ENCODE measurements around the gene SBK3.

The SBK3 gene

DNA sequence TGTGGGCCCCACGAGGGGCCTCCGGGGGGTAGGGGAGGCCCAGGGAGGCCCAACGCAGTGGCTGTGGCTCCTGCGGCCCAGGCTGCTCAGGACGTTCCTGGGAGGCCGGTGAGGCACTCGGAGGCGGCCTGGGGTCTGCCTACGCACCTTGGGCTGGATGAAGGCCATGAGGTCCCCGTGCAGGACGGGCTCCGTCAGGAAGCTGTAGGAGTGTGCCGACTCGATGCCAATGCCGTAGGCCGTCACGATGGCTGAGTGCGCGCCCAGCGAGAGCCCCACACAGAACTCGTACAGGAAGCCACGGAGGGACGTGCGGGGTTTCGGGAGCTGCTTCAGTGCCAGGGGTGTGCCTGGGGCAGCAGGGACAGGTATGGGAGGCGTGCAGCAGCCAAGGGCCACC, 14.3 kb downstream of the SBK3 start:
- Histone ChIP-seq H3K27me3 (ENCODE audit: control insufficient read depth in 1 of 2, insufficient read depth in 2 of 2, low read length in 2 of 2) (no peaks in the 10 kb centered on the region), H3K9me3 (ENCODE audit: control insufficient read depth in 1 of 2, low read length in 2 of 2) (no peaks in the 10 kb centered on the region), H3K27ac (ENCODE audit: low read depth, low read length) (no peak overlapping the region), H3K36me3 (ENCODE audit: control insufficient read depth in 1 of 2, insufficient read depth in 2 of 2, low read length in 2 of 2) (peaks cover 0 to 2% of the 10 kb centered on the region in 2 donors), H3K9ac (ENCODE audit: low read depth in 1 of 2, low read length in 2 of 2) (no peak overlapping the region), H3K4me3 (ENCODE audit: low read depth in 1 of 2, low read length in 2 of 2) (no peak overlapping the region), H3K4me1 (ENCODE audit: control insufficient read depth in 1 of 2, insufficient read depth in 2 of 2, low read length in 2 of 2) (peaks cover 0 to 10% of the 10 kb centered on the region in 2 donors)

DNA sequence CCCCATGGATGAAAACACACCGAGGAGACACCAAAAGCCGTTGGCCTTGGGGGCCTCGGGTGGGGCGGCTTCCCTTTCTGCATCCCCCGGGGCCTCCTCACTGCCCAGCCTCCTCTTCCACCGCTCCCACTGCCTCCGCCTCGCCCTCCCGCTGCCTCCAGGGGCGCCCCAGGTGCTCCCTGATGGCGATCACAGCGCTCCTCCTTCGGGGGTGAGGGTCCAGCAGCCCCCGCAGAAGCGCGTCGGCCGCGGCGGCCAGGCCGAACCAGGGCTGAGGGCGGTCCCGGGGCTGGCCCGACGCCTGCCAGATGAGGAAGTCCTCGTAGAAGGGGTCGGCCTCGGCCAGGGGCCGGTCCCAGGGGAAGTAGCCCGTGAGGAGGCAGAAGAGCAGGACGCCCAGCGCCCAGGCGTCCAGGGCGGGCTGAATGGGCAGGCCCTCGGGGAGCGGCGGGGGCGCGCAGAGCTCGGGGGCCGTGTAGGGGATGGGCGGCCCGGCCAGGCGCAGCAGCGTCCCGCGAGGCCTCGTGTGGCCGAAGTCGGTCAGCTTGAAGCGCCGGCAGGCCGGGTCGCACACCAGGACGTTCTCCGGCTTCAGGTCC, 15.6 kb downstream of the SBK3 start:
- no peak overlapping the region for H3K9ac ChIP-seq (ENCODE audit: low read depth in 1 of 2, low read length in 2 of 2)
- H3K4me3 ChIP-seq (ENCODE audit: low read depth in 1 of 2, low read length in 2 of 2), result no peak overlapping the region
- no peak overlapping the region for H3K27ac ChIP-seq (ENCODE audit: low read depth, low read length)
- peaks cover 0 to 10% of the 10 kb centered on the region in 2 donors for H3K4me1 ChIP-seq (ENCODE audit: control insufficient read depth in 1 of 2, insufficient read depth in 2 of 2, low read length in 2 of 2)
- no peaks in the 10 kb centered on the region for H3K27me3 ChIP-seq (ENCODE audit: control insufficient read depth in 1 of 2, insufficient read depth in 2 of 2, low read length in 2 of 2)
- peaks cover 0 to 2% of the 10 kb centered on the region in 2 donors for H3K36me3 ChIP-seq (ENCODE audit: control insufficient read depth in 1 of 2, insufficient read depth in 2 of 2, low read length in 2 of 2)
- H3K9me3 ChIP-seq (ENCODE audit: control insufficient read depth in 1 of 2, low read length in 2 of 2), result no peaks in the 10 kb centered on the region

DNA sequence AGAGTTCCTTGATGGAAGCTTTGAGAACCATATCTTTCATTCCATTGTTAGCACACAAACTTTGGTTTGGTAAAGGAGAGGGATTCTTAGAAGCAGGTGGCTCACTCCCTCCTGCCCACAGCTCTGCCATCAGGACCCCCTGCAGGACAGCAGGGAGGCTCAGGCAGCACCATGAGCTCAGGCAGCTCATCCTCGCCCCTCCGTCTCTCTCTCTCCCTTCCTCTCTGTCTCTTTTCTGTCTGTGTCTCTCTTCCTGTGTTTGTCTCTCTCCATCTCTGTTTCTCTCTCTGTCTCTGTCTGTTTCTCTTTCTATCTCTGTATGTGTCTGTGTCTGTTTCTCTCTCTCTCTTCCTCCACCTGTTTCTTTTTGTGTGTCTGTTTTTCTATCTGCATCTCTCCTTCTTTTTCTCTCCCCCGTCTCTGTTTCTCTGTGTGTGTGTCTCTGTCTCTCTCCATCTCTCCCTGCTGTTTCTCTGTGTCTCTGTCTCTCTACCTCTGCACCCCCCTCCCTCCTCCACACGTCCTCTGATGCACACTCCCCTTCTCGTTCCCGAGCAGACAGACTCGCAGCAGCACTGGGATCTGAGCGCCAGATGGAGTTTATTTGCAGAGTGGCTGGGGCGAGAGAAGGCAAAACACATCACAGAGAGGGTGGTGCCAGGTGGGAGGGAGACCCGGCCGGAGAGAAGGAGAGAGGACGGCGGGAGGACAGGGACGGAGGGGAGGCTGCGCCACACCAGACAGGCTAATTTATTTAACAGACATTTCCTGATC, 17.1 kb downstream of the SBK3 start:
- Histone ChIP-seq H3K27me3 (ENCODE audit: control insufficient read depth in 1 of 2, insufficient read depth in 2 of 2, low read length in 2 of 2) (no peaks in the 10 kb centered on the region), H3K36me3 (ENCODE audit: control insufficient read depth in 1 of 2, insufficient read depth in 2 of 2, low read length in 2 of 2) (peaks cover 0 to 2% of the 10 kb centered on the region in 2 donors), H3K4me3 (ENCODE audit: low read depth in 1 of 2, low read length in 2 of 2) (no peak overlapping the region), H3K27ac (ENCODE audit: low read depth, low read length) (no peak overlapping the region), H3K4me1 (ENCODE audit: control insufficient read depth in 1 of 2, insufficient read depth in 2 of 2, low read length in 2 of 2) (peaks cover 0 to 10% of the 10 kb centered on the region in 2 donors), H3K9ac (ENCODE audit: low read depth in 1 of 2, low read length in 2 of 2) (no peak overlapping the region), H3K9me3 (ENCODE audit: control insufficient read depth in 1 of 2, low read length in 2 of 2) (no peaks in the 10 kb centered on the region)

DNA sequence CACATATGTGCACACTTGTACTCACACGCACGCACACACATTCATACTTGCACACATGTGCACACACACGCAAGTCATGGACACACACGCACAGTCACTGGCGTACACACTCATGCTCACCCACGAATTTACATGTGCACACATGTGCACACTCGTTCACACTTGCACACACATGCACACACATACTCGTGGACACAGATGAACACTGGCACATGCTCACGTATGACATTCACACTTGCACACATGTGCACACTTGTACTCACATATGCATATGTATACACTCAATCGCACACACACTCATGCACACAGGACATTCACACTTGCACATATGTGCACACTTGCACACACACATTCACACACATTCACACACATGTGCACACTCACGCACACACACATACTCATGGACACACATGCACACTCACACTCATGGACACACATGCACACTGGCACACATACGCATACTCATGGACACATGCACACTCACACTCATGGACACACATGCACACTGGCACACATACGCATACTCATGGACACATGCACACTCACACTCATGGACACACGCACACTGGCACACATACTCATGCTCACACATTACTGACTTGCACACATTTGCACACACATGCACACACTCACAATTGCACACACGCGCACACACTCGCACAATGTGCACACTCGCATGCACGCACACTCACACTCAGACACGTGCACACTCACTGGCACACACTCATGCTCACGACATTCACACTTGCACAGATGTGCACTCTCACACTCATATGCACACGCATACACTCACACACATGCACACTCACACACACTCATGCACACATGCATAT, 17.9 kb downstream of the SBK3 start:
- Histone ChIP-seq H3K4me3 (ENCODE audit: low read depth in 1 of 2, low read length in 2 of 2) (no peak overlapping the region), H3K9me3 (ENCODE audit: control insufficient read depth in 1 of 2, low read length in 2 of 2) (no peaks in the 10 kb centered on the region), H3K36me3 (ENCODE audit: control insufficient read depth in 1 of 2, insufficient read depth in 2 of 2, low read length in 2 of 2) (peaks cover 0 to 2% of the 10 kb centered on the region in 2 donors), H3K4me1 (ENCODE audit: control insufficient read depth in 1 of 2, insufficient read depth in 2 of 2, low read length in 2 of 2) (peaks cover 0 to 10% of the 10 kb centered on the region in 2 donors), H3K9ac (ENCODE audit: low read depth in 1 of 2, low read length in 2 of 2) (no peak overlapping the region), H3K27me3 (ENCODE audit: control insufficient read depth in 1 of 2, insufficient read depth in 2 of 2, low read length in 2 of 2) (no peaks in the 10 kb centered on the region), H3K27ac (ENCODE audit: low read depth, low read length) (no peak overlapping the region)

DNA sequence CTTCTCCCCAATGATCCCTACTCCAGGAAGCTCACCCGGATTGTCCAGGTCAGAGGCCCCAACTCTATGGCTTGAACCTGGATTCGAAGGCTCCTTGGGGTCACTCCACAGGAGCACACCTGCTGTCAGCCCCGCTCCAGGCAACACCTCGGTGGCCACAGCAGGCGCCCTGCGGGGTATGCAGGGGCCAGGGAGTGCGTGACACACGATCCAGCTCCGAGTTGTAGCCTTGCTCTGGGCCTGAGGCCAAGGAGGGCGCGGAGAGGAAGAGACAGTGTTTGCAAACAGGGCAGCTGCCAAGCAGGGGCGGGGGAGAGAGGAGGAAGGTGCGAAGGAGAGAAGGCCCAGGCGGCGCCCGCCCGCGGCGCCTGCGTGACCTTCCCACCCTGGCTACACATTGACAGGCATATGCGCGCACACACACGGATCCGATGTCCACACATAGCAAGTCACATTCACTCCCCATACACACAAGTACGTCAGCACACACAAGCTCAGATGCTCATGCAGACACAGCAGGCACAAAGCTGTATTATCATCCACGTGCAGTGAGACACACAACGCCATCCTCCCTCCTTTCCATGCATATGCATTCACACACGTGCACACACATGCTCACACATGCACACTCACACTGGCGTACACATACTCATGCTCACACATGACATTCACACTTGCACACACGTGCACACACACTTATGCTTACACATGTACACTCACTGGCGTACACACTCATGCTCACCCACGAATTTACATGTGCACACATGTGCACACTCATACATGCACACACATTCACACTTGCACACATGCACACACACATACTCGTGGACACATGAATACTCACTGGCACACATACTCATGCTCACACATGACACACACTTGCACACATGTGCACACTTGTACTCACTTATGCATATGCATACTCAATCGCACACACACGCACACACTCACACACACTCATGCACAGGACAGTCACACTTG, 18.8 kb downstream of the SBK3 start:
- Histone ChIP-seq H3K4me1 (ENCODE audit: control insufficient read depth in 1 of 2, insufficient read depth in 2 of 2, low read length in 2 of 2) (peaks cover 0 to 10% of the 10 kb centered on the region in 2 donors), H3K9me3 (ENCODE audit: control insufficient read depth in 1 of 2, low read length in 2 of 2) (no peaks in the 10 kb centered on the region), H3K27ac (ENCODE audit: low read depth, low read length) (no peak overlapping the region), H3K27me3 (ENCODE audit: control insufficient read depth in 1 of 2, insufficient read depth in 2 of 2, low read length in 2 of 2) (no peaks in the 10 kb centered on the region), H3K36me3 (ENCODE audit: control insufficient read depth in 1 of 2, insufficient read depth in 2 of 2, low read length in 2 of 2) (peaks cover 0 to 2% of the 10 kb centered on the region in 2 donors), H3K9ac (ENCODE audit: low read depth in 1 of 2, low read length in 2 of 2) (no peak overlapping the region), H3K4me3 (ENCODE audit: low read depth in 1 of 2, low read length in 2 of 2) (no peak overlapping the region)

DNA sequence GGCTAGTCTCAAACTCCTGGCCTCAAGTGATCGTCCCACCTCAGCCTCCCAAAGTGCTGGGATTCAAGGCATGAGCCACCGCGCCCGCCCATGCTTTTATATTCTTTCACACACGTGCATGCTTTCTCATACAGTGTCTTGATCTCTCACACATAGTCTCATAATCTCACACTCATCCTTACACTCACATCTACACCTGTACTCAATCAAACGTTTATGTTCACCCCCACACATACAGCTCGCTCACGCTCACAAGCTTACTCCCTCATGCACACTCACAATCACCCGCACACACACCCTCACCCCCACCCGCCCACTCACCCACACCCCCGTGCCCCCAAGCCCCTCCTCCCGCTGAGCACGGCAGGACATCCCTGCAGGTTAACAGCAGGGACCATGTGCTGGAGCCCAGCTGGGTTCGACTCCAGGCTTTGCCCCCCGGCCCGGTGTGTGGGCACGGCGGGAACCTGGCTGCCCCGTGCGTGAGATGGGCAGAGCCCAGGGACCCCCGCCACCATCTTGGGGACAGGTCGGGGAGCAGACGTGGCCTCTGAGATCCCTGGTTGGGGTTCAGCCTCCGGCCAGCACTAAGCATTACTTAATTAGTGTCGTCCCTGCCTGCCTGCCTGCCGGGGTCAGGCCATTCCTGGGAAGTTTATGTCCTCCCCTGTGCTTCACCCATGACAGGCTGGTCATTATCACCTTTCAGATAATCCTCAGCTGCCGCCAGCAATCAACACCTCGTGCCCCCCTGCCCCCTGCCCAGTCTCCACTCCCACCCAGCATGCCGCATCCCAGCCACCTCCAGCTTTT, 19.8 kb downstream of the SBK3 start:
- peaks cover 0 to 2% of the 10 kb centered on the region in 2 donors for H3K36me3 ChIP-seq (ENCODE audit: control insufficient read depth in 1 of 2, insufficient read depth in 2 of 2, low read length in 2 of 2)
- no peak overlapping the region for H3K9ac ChIP-seq (ENCODE audit: low read depth in 1 of 2, low read length in 2 of 2)
- H3K9me3 ChIP-seq (ENCODE audit: control insufficient read depth in 1 of 2, low read length in 2 of 2), result no peaks in the 10 kb centered on the region
- no peak overlapping the region for H3K27ac ChIP-seq (ENCODE audit: low read depth, low read length)
- H3K4me1 ChIP-seq (ENCODE audit: control insufficient read depth in 1 of 2, insufficient read depth in 2 of 2, low read length in 2 of 2), result peaks cover 0 to 10% of the 10 kb centered on the region in 2 donors
- no peaks in the 10 kb centered on the region for H3K27me3 ChIP-seq (ENCODE audit: control insufficient read depth in 1 of 2, insufficient read depth in 2 of 2, low read length in 2 of 2)
- no peak overlapping the region for H3K4me3 ChIP-seq (ENCODE audit: low read depth in 1 of 2, low read length in 2 of 2)

DNA sequence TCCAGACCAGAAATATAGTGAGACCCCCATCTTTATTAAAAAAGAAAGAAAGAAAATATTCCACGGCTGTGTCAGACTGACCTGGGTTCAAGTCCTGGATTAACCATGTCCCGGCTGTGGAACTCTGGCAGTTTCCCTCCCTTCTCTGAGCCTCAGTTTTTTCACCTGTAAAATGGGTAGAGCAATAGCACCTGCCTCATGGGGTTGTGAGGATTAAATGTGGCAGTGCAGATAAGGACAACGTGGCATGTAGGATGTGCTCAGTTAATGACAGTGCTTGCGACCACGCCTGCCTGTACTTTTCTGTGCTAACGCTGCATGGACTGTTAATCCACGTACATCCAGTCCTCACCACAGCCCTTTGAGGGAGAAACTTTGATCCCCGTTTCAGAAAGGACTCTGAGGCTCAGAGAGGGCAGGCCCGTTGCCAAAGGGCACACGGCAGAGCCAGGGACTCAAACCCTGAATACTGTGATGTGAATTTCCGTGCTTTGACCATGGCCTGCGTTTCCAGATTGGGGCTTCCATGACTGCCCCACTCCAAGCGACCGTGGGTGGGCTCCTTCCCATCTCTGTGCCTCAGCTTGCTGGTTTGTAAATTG, 24.6 kb downstream of the SBK3 start:
- H3K4me3 ChIP-seq (ENCODE audit: low read depth in 1 of 2, low read length in 2 of 2), result no peak overlapping the region
- H3K36me3 ChIP-seq (ENCODE audit: control insufficient read depth in 1 of 2, insufficient read depth in 2 of 2, low read length in 2 of 2), result no peaks in the 10 kb centered on the region
- no peaks in the 10 kb centered on the region for H3K27me3 ChIP-seq (ENCODE audit: control insufficient read depth in 1 of 2, insufficient read depth in 2 of 2, low read length in 2 of 2)
- no peak overlapping the region for H3K27ac ChIP-seq (ENCODE audit: low read depth, low read length)
- H3K9ac ChIP-seq (ENCODE audit: low read depth in 1 of 2, low read length in 2 of 2), result no peak overlapping the region
- H3K9me3 ChIP-seq (ENCODE audit: control insufficient read depth in 1 of 2, low read length in 2 of 2), result no peaks in the 10 kb centered on the region
- peaks cover 4% of the 10 kb centered on the region in 2 donors for H3K4me1 ChIP-seq (ENCODE audit: control insufficient read depth in 1 of 2, insufficient read depth in 2 of 2, low read length in 2 of 2)

DNA sequence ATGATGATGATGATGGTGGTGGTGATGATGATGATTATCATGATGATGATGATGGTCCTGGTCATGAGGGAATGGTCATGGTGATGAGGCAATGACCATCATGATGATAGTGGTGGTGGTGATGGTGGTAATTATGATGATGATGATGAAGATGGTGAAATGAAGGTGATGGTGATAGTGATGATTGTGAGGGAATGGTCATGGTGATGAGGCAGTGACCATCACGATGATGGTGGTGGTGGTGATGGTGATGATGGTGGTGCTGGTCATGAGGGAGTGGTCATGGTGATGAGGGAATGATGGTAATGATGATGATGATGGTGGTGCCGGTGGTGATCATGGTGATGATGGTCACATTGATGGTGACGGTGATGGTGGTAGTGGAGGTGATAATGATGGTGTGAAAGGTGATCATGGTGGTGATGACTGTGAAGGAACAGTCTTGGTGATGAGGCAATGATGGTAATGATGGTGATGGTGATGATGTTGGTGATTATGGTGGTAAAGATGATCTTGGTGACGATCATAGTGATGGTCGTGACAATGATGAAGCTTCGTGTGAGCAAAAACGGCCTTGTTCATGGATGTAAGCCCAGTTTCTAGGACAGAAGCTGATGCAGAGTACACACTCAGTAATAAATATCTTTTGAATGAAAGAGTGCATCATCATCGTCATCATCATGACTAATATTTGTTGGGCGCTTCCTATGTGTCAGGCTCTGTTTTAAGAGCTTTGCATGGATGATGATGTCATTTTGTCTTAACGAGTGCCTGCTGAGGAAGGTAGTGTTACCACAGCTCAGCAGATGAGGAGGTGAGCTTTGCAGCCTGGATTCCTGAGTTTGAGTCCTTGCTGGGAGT, 25.7 kb downstream of the SBK3 start:
- H3K4me3 ChIP-seq (ENCODE audit: low read depth in 1 of 2, low read length in 2 of 2), result no peak overlapping the region

More for the DNA sequence above, 25.7 kb downstream of the SBK3 start:
- Histone ChIP-seq H3K9me3 (ENCODE audit: control insufficient read depth in 1 of 2, low read length in 2 of 2) (no peaks in the 10 kb centered on the region), H3K27ac (ENCODE audit: low read depth, low read length) (no peak overlapping the region), H3K9ac (ENCODE audit: low read depth in 1 of 2, low read length in 2 of 2) (no peak overlapping the region), H3K27me3 (ENCODE audit: control insufficient read depth in 1 of 2, insufficient read depth in 2 of 2, low read length in 2 of 2) (no peaks in the 10 kb centered on the region), H3K4me1 (ENCODE audit: control insufficient read depth in 1 of 2, insufficient read depth in 2 of 2, low read length in 2 of 2) (peaks cover 4% of the 10 kb centered on the region in 2 donors), H3K36me3 (ENCODE audit: control insufficient read depth in 1 of 2, insufficient read depth in 2 of 2, low read length in 2 of 2) (no peaks in the 10 kb centered on the region)
